ENCODE measurements around the gene NAE1.
"Not testable (repeated sequence)": the region's sequence is repeated elsewhere in the genome, so short reads cannot be mapped to it uniquely, and the experiment has no call there.

The NAE1 gene

DNA sequence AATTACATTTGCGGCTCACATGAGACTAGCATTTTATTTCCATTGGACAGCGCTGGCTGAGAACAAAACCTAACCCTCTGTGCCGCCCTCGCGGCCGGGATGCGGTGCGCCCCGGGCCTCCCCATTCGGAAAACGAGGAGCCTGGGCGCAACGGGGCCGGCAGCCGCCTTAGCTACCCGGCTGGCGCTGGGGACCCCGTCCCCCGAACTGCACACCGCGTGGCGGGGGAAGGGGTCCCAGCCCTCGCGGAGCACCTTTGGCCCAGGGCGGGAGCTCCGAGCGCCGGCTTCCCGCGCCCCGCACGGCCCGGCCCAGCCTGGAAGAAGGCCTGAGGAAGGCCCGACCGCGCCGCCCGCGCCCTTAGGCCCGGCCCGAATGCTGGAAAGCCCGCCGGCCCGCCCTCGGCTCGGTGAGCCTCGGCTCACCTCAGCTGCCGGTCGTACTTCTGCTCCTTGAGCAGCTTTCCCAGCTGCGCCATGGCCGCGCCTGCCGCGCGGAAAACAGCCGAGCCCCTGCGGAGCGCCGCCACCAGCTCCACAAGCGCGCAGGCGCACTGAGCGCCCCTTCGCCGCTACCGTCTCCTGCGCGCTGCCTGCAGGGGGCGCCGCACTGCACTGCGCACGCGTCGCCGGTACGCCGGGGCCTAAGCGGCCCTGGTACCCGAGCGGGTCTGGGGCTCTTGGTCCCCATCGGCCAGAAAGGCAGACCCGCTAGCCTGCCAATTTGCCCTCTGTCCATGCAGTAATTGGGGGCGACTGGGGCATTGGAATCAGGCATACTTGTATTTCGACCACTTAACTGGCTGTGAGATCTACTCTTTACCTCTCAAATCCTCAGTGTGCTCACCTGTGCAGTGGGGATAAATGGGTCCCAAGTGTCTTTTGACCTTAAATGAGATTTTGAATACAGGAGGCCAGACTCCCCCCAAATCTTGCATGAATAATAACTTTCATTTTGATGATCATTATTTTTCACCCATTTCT lies at the start of gene NAE1:
TSS of gene NAE1 (minus strand) at position 555 of the 983 bp plus-strand sequence. CDS start at position 478, 77 bp downstream.
- DNase-seq (ENCODE audit: low read depth): peak; percentile 79

- no peak for DNase-seq (ENCODE audit: low read depth)
These were observed 47.3 kb upstream of the NAE1 start for GRCh38 chr16:66878067-66878466.

DNA sequence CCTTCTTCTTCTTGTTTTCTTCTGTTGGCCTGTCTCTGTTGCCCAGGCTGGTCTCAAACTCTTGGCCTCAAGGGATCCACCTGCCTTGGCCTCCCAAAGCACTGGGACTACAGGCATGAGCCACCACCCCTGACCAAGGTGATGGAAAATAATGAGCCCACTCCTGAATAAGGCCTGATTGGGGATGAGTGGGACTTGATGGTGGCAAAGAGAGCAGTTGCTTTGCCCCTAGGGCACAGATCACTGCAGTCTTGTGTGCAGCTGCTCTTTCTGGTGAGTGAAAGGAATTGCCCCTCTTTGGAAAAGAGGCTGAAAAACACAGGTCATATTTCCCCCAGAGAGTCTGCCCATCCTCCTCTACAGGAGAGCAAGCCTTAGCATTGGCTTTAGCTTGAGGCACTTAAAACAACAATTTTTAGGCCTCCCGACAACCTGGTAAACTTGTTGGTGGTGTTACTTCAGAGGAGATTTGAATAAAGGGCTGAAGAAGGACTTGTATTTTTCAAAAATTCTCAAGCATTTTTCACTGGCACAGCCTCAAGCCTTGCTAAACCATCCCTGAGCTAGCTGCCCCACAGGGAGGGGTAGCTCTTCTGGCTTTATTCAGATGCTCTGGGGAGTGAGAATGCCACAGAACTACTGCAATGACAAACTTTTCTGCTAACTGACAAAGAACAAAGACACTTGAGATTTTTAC lies 43.5 kb upstream of the NAE1 start:
- peak; percentile 70 for DNase-seq (ENCODE audit: low read depth)

DNA sequence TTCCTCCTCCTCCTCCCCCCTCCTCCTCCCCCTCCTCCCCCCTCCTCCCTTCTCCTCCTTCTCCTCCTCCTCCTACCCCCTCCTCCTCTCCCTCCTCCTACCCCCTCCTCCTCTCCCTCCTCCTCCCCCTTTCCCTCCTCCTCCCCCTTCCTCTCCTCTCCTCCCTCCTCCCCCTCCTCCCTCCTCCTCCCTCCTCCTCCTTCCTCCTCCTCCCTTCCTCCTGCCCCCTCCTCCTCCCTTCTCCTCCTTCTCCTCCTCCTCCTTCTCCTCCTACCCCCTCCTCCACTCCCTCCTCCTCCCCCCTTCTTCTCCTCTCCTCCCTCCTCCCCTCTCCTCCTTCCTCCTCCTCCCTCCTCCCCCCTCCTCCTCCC lies 42.9 kb upstream of the NAE1 start:
- no peak for DNase-seq (ENCODE audit: low read depth)

- DNase-seq (ENCODE audit: low read depth): peak; percentile 92
These were observed 42.3 kb upstream of the NAE1 start for GRCh38 chr16:66872943-66873684.

- DNase-seq (ENCODE audit: low read depth): no peak
These were observed 41.8 kb upstream of the NAE1 start for GRCh38 chr16:66872559-66872942.

- DNase-seq (ENCODE audit: low read depth): no peak
These were observed 41.1 kb upstream of the NAE1 start for GRCh38 chr16:66871840-66872239.

- not testable (repeated sequence) for DNase-seq (ENCODE audit: low read depth)
These were observed 40.6 kb upstream of the NAE1 start for GRCh38 chr16:66871363-66871762.

- DNase-seq (ENCODE audit: low read depth): no peak
These were observed 38.6 kb upstream of the NAE1 start for GRCh38 chr16:66869424-66869823.

- DNase-seq (ENCODE audit: low read depth): no peak
These were observed 32.9 kb upstream of the NAE1 start for GRCh38 chr16:66863707-66864106.

GRCh38 chr16:66862023-66862520 lies 31.3 kb upstream of the NAE1 start:
- no peak for DNase-seq (ENCODE audit: low read depth)

- DNase-seq (ENCODE audit: low read depth): no peak
These were observed 28.8 kb upstream of the NAE1 start for GRCh38 chr16:66859397-66860068.

DNA sequence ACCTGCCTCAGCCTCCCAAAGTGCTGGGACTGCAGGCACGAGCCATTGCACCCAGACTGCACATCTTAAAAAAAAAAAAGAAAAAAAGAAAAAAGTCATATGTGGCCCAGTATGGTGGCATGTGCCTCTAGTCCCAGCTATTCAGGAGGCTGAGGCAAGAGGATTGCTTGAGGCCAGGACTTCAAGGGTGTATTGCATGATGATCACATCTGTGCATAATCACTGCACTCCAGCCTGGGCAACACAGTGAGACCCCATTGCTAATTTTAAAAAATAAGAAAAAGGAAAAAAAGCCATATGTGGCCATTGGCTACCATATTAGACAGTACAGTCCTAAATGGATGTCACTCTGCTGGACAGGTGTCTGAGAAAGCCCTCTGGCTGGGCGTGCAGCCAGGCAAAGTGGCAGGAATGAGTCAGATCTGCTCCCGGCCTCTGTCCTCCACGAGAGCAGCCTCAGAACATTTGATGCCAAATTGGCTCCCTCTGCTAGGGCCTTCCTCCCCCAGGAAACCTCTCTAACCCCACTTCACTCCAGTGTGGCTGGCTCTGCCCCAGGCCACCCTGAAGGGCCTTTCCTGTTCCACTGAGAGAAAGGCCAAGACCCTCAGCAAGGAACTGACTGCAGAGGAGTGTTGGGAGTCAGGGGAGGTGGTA lies 28.1 kb upstream of the NAE1 start:
- no peak for DNase-seq (ENCODE audit: low read depth)

DNA sequence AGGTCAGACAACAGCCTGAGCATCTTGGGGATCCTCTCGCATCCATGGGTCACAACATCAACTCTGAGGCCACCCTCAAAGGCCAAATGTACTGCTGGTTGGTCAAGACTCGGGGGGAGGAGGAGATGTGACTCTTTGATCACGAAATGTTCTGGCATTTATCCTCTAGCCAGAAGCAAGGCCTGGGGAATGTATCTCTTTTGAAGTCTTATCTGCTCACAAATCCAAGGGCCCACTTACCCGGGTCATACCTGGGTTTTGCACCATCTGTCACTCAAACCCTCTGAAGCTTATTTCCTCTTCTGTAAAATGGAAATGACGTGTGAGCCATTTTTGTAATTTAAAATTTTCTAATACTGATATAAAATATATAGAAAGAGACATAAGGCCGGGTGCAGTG lies 26.7 kb upstream of the NAE1 start:
- no peak for DNase-seq (ENCODE audit: low read depth)

DNA sequence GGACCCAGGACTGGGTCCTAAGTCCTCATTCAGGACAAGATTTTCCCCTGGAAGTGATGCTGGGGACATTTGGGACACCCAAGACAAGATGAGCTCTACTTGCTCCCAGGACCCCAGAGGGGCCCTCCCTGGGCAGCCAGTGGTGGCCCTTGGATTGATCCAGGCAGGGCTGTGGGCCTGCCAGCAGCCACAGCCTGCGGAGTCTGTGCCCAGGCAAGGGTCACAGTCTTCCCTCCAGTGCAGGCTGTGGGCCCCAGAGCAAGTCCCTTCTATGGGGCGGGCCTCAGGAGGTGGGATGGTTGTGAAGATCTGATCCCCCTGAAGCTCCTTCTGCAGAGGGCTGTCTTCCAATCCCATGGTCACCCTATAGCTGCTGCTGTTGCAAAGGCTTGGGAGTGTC lies 26.0 kb upstream of the NAE1 start:
- no peak for DNase-seq (ENCODE audit: low read depth)

DNA sequence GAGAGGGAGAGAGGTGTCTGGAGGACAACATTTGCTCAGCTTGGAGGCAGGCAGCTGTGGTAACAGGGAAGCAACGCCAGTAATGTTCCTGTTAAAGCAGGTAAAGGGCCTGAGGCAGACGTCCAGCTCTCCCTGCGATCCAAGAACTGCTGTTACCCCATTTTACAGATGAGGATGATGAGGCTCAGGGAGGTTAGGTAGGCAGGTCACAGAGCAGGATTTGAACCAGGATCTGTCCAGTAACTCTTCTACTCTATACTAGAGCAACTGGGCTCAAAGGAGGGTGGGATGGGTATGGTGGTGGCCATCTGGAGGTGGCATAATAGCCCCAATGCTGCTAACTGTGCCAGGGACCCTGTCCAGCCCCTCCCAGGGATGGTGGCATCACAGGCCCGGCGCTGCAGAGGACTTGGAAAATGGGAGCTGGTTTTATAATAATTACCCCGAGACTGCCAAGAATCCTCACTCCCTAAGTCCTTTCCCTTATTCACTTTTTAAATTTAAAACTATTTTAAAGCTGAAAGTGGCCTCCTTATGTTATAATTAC lies 25.5 kb upstream of the NAE1 start:
- no peak for DNase-seq (ENCODE audit: low read depth)

- DNase-seq (ENCODE audit: low read depth): no peak
These were observed 22.7 kb upstream of the NAE1 start for GRCh38 chr16:66853261-66854139.

- no peak for DNase-seq (ENCODE audit: low read depth)
These were observed 20.6 kb upstream of the NAE1 start for GRCh38 chr16:66851166-66851964.

Data from fibroblast of gingiva (primary cell).